SK-N-SH treated with all-trans-retinoic acid at 6 μM for 48 hours (cell line): ENCODE measurements around the gene IFNG-AS1.
A peak's percentile ranks its signal among the peaks of the same experiment; 100 is the strongest.

Experiments
- ATAC-seq: fragments of 200-7000 bp; cut with Tn5 transposase; 3 replicates; pipeline ENCODE4 v1.9.1; 2020; ENCODE audit warnings: mild to moderate bottlenecking, moderate library complexity
- BACH2 ChIP-seq: fragments of 250-450 bp; sonication (Bioruptor Pico); IDR thresholded peaks from 2 replicates; pipeline ENCODE4 v1.9.0; 2021; ENCODE audit warnings: mild to moderate bottlenecking, borderline replicate concordance
- CSDC2 ChIP-seq: fragments of 250-450 bp; sonication (Bioruptor Pico); IDR thresholded peaks from 2 replicates; pipeline ENCODE4 v1.5.0; 2020; ENCODE audit warnings: mild to moderate bottlenecking, moderate library complexity
- CSRNP3 ChIP-seq: fragments of 250-450 bp; sonication (Bioruptor Pico); IDR thresholded peaks from 2 replicates; pipeline ENCODE4 v1.5.1; 2021; ENCODE audit warnings: mild to moderate bottlenecking, moderate library complexity
- ESRRG ChIP-seq: fragments of 250-450 bp; sonication (Bioruptor Pico); IDR thresholded peaks from 2 replicates; pipeline ENCODE4 v1.6.1; 2021; ENCODE audit warnings: mild to moderate bottlenecking
- GLIS3 ChIP-seq: fragments of 250-450 bp; sonication (Bioruptor Pico); IDR thresholded peaks from 2 replicates; pipeline ENCODE4 v1.5.0; 2020; ENCODE audit warnings: mild to moderate bottlenecking, moderate library complexity
- ISL1 ChIP-seq: fragments of 250-450 bp; sonication (Bioruptor Pico); IDR thresholded peaks from 2 replicates; pipeline ENCODE4 v2.1.2; 2022; ENCODE audit warnings: mild to moderate bottlenecking, moderate library complexity
- OSR1 ChIP-seq: fragments of 250-450 bp; sonication (Bioruptor Pico); IDR thresholded peaks from 2 replicates; pipeline ENCODE4 v1.8.0; 2022; ENCODE audit warnings: moderate library complexity, mild to moderate bottlenecking, inconsistent platforms
- PATZ1 ChIP-seq: fragments of 250-450 bp; sonication (Bioruptor Pico); IDR thresholded peaks from 2 replicates; pipeline ENCODE4 v1.8.0; 2020; ENCODE audit warnings: mild to moderate bottlenecking, moderate library complexity, borderline replicate concordance
- POU6F1 ChIP-seq: fragments of 250-450 bp; sonication (Bioruptor Pico); IDR thresholded peaks from 2 replicates; pipeline ENCODE4 v1.8.0; 2021; ENCODE audit warnings: low read depth, mild to moderate bottlenecking, moderate library complexity, borderline replicate concordance
- PPARA ChIP-seq: fragments of 250-450 bp; sonication (Bioruptor Pico); IDR thresholded peaks from 2 replicates; pipeline ENCODE4 v1.5.0; 2020; ENCODE audit warnings: mild to moderate bottlenecking, borderline replicate concordance
- RARB ChIP-seq: fragments of 250-450 bp; sonication (Bioruptor Pico); IDR thresholded peaks from 2 replicates; pipeline ENCODE4 v1.8.0; 2021; ENCODE audit warnings: mild to moderate bottlenecking, moderate library complexity
- SNAI2 ChIP-seq: fragments of 250-450 bp; sonication (Bioruptor Pico); IDR thresholded peaks from 2 replicates; pipeline ENCODE4 v1.5.0; 2020; ENCODE audit warnings: mild to moderate bottlenecking, moderate library complexity
- TCF4 ChIP-seq: fragments of 250-450 bp; sonication (Bioruptor Pico); IDR thresholded peaks from 2 replicates; pipeline ENCODE4 v1.8.0; 2021; ENCODE audit warnings: mild to moderate bottlenecking, moderate library complexity, borderline replicate concordance
- TOX ChIP-seq: fragments of 250-450 bp; sonication (Bioruptor Pico); IDR thresholded peaks from 2 replicates; pipeline ENCODE4 v1.8.0; 2021; ENCODE audit warnings: mild to moderate bottlenecking, moderate library complexity, borderline replicate concordance
- ZC3H10 ChIP-seq: fragments of 250-450 bp; sonication (Bioruptor Pico); IDR thresholded peaks from 2 replicates; pipeline ENCODE4 v1.5.1; 2021; ENCODE audit warnings: mild to moderate bottlenecking, moderate library complexity
- ZFP3 ChIP-seq: fragments of 250-450 bp; sonication (Bioruptor Pico); IDR thresholded peaks from 2 replicates; pipeline ENCODE4 v1.5.0; 2020; ENCODE audit warnings: mild to moderate bottlenecking, moderate library complexity
- ZFP30 ChIP-seq: fragments of 450-650 bp; formaldehyde crosslinking; IDR thresholded peaks from 2 replicates; pipeline ENCODE4 v1.5.0; 2022; ENCODE audit warnings: mild to moderate bottlenecking, moderate library complexity
- ZNF565 ChIP-seq: fragments of 450-650 bp; formaldehyde crosslinking; conservative IDR thresholded peaks from 2 replicates; pipeline ENCODE4 v1.5.0; 2020; ENCODE audit warnings: low read depth, mild to moderate bottlenecking, moderate library complexity
- ZNF70 ChIP-seq: fragments of 450-650 bp; formaldehyde crosslinking; IDR thresholded peaks from 2 replicates; pipeline ENCODE4 v1.5.0; 2020; ENCODE audit warnings: mild to moderate bottlenecking, moderate library complexity
- ZNF8 ChIP-seq: fragments of 450-650 bp; formaldehyde crosslinking; IDR thresholded peaks from 2 replicates; pipeline ENCODE4 v1.5.0; 2020; ENCODE audit warnings: mild to moderate bottlenecking, moderate library complexity
- TF ChIP-seq, protein P1 (sequence below): fragments of 250-450 bp; sonication (Bioruptor Pico); IDR thresholded peaks from 2 replicates; pipeline ENCODE4 v1.5.0; 2020; ENCODE audit warnings: mild to moderate bottlenecking, moderate library complexity

IFNG-AS1 gene

DNA sequence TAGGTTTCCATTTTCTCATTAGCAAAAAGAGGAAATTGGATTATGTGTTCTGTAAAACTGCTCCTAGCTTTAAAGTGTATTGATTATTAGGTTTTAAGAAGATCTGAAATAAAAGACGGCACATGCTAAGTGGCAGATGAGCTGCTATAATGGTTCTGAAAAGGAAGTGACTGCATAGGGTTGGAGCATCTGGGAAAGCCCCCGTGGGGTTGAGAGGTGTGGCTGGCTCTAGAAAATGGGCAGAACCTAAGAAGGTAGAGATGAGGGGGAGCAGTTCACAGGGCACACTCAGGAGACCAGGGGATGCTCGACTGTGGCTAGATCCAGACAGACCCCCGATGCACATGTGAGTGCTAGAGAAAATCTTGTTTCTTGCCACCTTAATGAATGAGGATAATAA lies 1.9 kb downstream of the IFNG-AS1 start:
- TF ChIP-seq RARB = no peak
- TF ChIP-seq, all 23 proteins: peak for 0
- ATAC-seq = no peak

DNA sequence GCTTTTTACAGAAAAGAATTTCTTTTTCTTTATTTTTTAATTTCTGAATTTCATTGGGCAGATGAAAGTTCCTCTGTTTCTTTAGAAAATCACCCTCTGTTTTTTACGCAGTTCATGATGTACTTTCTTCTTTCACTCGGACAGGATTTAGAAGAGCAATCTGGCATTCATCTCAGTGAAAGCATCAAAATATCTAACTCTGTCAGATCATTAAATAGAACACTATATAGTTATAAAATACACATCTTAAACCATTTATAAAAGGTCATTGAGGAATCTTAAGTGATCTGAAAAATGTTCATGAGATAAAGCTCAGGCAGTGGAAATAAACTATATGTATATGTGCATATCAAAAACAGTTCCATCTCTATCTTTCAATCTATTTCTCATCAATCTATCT lies 3.9 kb downstream of the IFNG-AS1 start:
- TF ChIP-seq CSRNP3 (CRISPR knock-in tag) (no peak), ZC3H10 (CRISPR knock-in tag) (no peak), ISL1 (CRISPR knock-in tag) (0 out of 2 replicates have a peak, but pooled peaks have one; percentile 26), ZFP3 (CRISPR knock-in tag) (no peak), GLIS3 (CRISPR knock-in tag) (no peak), BACH2 (no peak), TOX (peak; percentile 68; the same call in 1 of the 2 replicates)
- ATAC-seq = peak; percentile 79

GRCh38 chr12:67994046-67994445 lies 4.8 kb downstream of the IFNG-AS1 start:
- TF ChIP-seq ZNF565 (CRISPR knock-in tag) (no peak), CSDC2 (CRISPR knock-in tag) (no peak), PPARA (CRISPR knock-in tag) (no peak), CSRNP3 (CRISPR knock-in tag) (no peak), ZNF70 (CRISPR knock-in tag) (no peak)
- TF ChIP-seq, all 23 proteins: peak for 0
- ATAC-seq = no peak

GRCh38 chr12:67996347-67996746 lies 7.1 kb downstream of the IFNG-AS1 start:
- TF ChIP-seq ZFP30 (CRISPR knock-in tag) (no peak), BACH2 (no peak), RARB (no peak), TOX (no peak), ZNF8 (no peak), SNAI2 (CRISPR knock-in tag) (no peak), PPARA (CRISPR knock-in tag) (no peak), OSR1 (CRISPR knock-in tag) (no peak), TCF4 (no peak), ZC3H10 (CRISPR knock-in tag) (no peak), CSRNP3 (CRISPR knock-in tag) (no peak), CSDC2 (CRISPR knock-in tag) (no peak), POU6F1 (CRISPR knock-in tag) (no peak), ZNF565 (CRISPR knock-in tag) (no peak)
- no peak for ATAC-seq

DNA sequence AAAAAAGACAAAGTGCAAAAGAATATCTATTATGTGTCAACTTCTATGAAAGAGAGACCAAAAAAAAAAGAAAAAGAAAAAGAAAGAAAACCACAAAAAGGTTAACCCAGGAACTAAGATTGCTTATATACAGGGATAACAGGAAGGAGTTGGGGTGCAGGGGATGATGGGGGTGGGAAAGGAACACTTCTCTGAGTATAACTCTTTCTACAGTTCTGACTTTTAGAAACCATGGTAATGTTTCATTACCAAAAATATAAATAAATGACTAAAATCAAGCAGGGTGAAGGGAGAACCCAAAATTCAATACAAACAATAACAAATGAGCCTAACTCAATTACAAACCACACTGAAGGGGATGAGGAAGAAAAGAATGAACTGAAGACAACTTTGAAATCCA lies 9.1 kb downstream of the IFNG-AS1 start:
- ATAC-seq = no peak
- TF ChIP-seq PATZ1 (no peak), ZNF565 (CRISPR knock-in tag) (no peak), GLIS3 (CRISPR knock-in tag) (no peak), ISL1 (CRISPR knock-in tag) (no peak), ZFP30 (CRISPR knock-in tag) (no peak), ZNF70 (CRISPR knock-in tag) (no peak), TCF4 (no peak), ZC3H10 (CRISPR knock-in tag) (no peak), ESRRG (CRISPR knock-in tag) (no peak), RARB (no peak), CSDC2 (CRISPR knock-in tag) (no peak), ZNF8 (no peak), OSR1 (CRISPR knock-in tag) (no peak), POU6F1 (CRISPR knock-in tag) (no peak), ZFP3 (CRISPR knock-in tag) (no peak)
- TF ChIP-seq, protein P1, sequence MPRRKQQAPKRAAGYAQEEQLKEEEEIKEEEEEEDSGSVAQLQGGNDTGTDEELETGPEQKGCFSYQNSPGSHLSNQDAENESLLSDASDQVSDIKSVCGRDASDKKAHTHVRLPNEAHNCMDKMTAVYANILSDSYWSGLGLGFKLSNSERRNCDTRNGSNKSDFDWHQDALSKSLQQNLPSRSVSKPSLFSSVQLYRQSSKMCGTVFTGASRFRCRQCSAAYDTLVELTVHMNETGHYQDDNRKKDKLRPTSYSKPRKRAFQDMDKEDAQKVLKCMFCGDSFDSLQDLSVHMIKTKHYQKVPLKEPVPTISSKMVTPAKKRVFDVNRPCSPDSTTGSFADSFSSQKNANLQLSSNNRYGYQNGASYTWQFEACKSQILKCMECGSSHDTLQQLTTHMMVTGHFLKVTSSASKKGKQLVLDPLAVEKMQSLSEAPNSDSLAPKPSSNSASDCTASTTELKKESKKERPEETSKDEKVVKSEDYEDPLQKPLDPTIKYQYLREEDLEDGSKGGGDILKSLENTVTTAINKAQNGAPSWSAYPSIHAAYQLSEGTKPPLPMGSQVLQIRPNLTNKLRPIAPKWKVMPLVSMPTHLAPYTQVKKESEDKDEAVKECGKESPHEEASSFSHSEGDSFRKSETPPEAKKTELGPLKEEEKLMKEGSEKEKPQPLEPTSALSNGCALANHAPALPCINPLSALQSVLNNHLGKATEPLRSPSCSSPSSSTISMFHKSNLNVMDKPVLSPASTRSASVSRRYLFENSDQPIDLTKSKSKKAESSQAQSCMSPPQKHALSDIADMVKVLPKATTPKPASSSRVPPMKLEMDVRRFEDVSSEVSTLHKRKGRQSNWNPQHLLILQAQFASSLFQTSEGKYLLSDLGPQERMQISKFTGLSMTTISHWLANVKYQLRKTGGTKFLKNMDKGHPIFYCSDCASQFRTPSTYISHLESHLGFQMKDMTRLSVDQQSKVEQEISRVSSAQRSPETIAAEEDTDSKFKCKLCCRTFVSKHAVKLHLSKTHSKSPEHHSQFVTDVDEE (CRISPR knock-in tag) = no peak
- TF ChIP-seq, all 23 proteins: peak for 0
